KMS-11 (cell line): ENCODE data around the gene WDR4.
"Not testable (repeated sequence)": the region's sequence is repeated elsewhere in the genome, so short reads cannot be mapped to it uniquely, and the experiment has no call there.

Source experiments
- H2AFZ ChIP-seq: fragments of 200-600 bp; sonication (generic); 2 replicates; pipeline ENCODE4 v1.6.1; 2016; ENCODE audit warnings: antibody characterized with exemption, mixed run types, low read depth
- H3K27ac ChIP-seq: fragments of 200-600 bp; sonication (generic); 2 replicates; pipeline ENCODE4 v1.6.1; 2016; ENCODE audit warnings: mild to moderate bottlenecking, mixed run types
- H3K27me3 ChIP-seq: fragments of 200-600 bp; sonication (generic); 2 replicates; pipeline ENCODE4 v1.6.1; 2017; ENCODE audit warnings: mild to moderate bottlenecking, low read depth, mixed run types, moderate library complexity; ENCODE audit not compliant: insufficient read depth
- H3K36me3 ChIP-seq: fragments of 200-600 bp; sonication (generic); 2 replicates; pipeline ENCODE4 v1.6.1; 2017; ENCODE audit warnings: mild to moderate bottlenecking, mixed run types; ENCODE audit not compliant: insufficient read depth
- H3K4me1 ChIP-seq: fragments of 200-600 bp; sonication (generic); 2 replicates; pipeline ENCODE4 v1.6.1; 2016; ENCODE audit warnings: mild to moderate bottlenecking, low read depth, mixed run types; ENCODE audit not compliant: poor library complexity, severe bottlenecking
- H3K4me2 ChIP-seq: fragments of 200-600 bp; sonication (generic); 2 replicates; pipeline ENCODE4 v1.7.0; 2016; ENCODE audit warnings: mild to moderate bottlenecking, mixed run types
- H3K4me3 ChIP-seq: fragments of 200-600 bp; sonication (generic); IDR thresholded peaks from 2 replicates; pipeline ENCODE4 v1.6.1; 2017; ENCODE audit warnings: low read depth, low read length, mixed read lengths; ENCODE audit not compliant: insufficient read depth
- H3K79me2 ChIP-seq: fragments of 200-600 bp; sonication (generic); 2 replicates; pipeline ENCODE4 v1.6.1; 2016; ENCODE audit warnings: low read depth, mixed run types; ENCODE audit not compliant: insufficient read depth
- H3K9ac ChIP-seq: fragments of 200-600 bp; sonication (generic); 2 replicates; pipeline ENCODE4 v1.6.1; 2016; ENCODE audit warnings: mild to moderate bottlenecking, mixed run types
- H4K20me1 ChIP-seq: fragments of 200-600 bp; sonication (generic); 2 replicates; pipeline ENCODE4 v1.6.1; 2016; ENCODE audit warnings: mild to moderate bottlenecking, mixed run types; ENCODE audit not compliant: insufficient read depth
- CTCF ChIP-seq: fragments of 200-600 bp; sonication (generic); conservative IDR thresholded peaks from 2 replicates; pipeline ENCODE4 v1.6.1; 2017; ENCODE audit warnings: low read depth, mild to moderate bottlenecking, antibody characterized with exemption, low read length, moderate library complexity, mixed read lengths

WDR4 gene

GRCh38 chr21:42850866-42851391 is 28.4 kb downstream of the WDR4 start:
- H3K4me2 ChIP-seq, result no peak overlapping the region
- H3K27ac ChIP-seq, result no peak overlapping the region
- peak; percentile 27; the same call in 1 of the 2 replicates for TF ChIP-seq CTCF
- no peaks in the 10 kb centered on the region for H3K4me1 ChIP-seq
- no peak overlapping the region for H3K4me3 ChIP-seq
- H3K79me2 ChIP-seq, result peaks cover 22% of the 10 kb centered on the region; the same call in 1 of the 2 replicates
- no peak overlapping the region for H2AFZ ChIP-seq
- peaks cover 48% of the 10 kb centered on the region; the same call in 1 of the 2 replicates for H3K36me3 ChIP-seq
- peaks cover 4% of the 10 kb centered on the region; the same call in 1 of the 2 replicates for H4K20me1 ChIP-seq
- H3K27me3 ChIP-seq, result no peaks in the 10 kb centered on the region
- H3K9ac ChIP-seq, result no peak overlapping the region

GRCh38 chr21:42850463-42850862 is 28.9 kb downstream of the WDR4 start:
- no peak overlapping the region for H2AFZ ChIP-seq
- no peaks in the 10 kb centered on the region for H3K27me3 ChIP-seq
- no peak for TF ChIP-seq CTCF
- peaks cover 27% of the 10 kb centered on the region; the same call in 1 of the 2 replicates for H3K79me2 ChIP-seq
- H3K4me2 ChIP-seq, result no peak overlapping the region
- H3K9ac ChIP-seq, result no peak overlapping the region
- peaks cover 46% of the 10 kb centered on the region; the same call in 1 of the 2 replicates for H3K36me3 ChIP-seq
- H4K20me1 ChIP-seq, result peaks cover 4% of the 10 kb centered on the region; the same call in 1 of the 2 replicates
- no peak overlapping the region for H3K27ac ChIP-seq
- no peak overlapping the region for H3K4me3 ChIP-seq
- H3K4me1 ChIP-seq, result no peaks in the 10 kb centered on the region

- H2AFZ ChIP-seq, result no peak overlapping the region
- H3K36me3 ChIP-seq, result peaks cover 40% of the 10 kb centered on the region; the same call in 1 of the 2 replicates
- H4K20me1 ChIP-seq, result peaks cover 4% of the 10 kb centered on the region
- H3K9ac ChIP-seq, result no peak overlapping the region
- H3K27me3 ChIP-seq, result no peaks in the 10 kb centered on the region
- no peak for TF ChIP-seq CTCF
- H3K4me3 ChIP-seq, result no peak overlapping the region
- no peak overlapping the region for H3K4me2 ChIP-seq
- H3K4me1 ChIP-seq, result no peaks in the 10 kb centered on the region
- peaks cover 33% of the 10 kb centered on the region; the same call in 1 of the 2 replicates for H3K79me2 ChIP-seq
- no peak overlapping the region for H3K27ac ChIP-seq
These were observed 29.5 kb downstream of the WDR4 start for GRCh38 chr21:42849759-42850412.

GRCh38 chr21:42848932-42849758 is 30.2 kb downstream of the WDR4 start:
- H3K27me3 ChIP-seq, result no peaks in the 10 kb centered on the region
- H3K79me2 ChIP-seq, result peaks cover 35% of the 10 kb centered on the region; the same call in 1 of the 2 replicates
- no peaks in the 10 kb centered on the region for H3K4me1 ChIP-seq
- H3K27ac ChIP-seq, result no peak overlapping the region
- TF ChIP-seq CTCF, result no peak
- H2AFZ ChIP-seq, result no peak overlapping the region
- peaks cover 7% of the 10 kb centered on the region for H4K20me1 ChIP-seq
- H3K9ac ChIP-seq, result no peak overlapping the region
- no peak overlapping the region for H3K4me2 ChIP-seq
- peaks cover 33% of the 10 kb centered on the region; the same call in 1 of the 2 replicates for H3K36me3 ChIP-seq
- H3K4me3 ChIP-seq, result no peak overlapping the region

GRCh38 chr21:42848144-42848931 is 31.0 kb downstream of the WDR4 start:
- H3K4me1 ChIP-seq, H3K4me2 ChIP-seq, H3K9ac ChIP-seq, H2AFZ ChIP-seq, H3K27ac ChIP-seq, H3K27me3 ChIP-seq, H3K4me3 ChIP-seq: not testable (repeated sequence)
- H4K20me1 ChIP-seq, result peaks cover 12% of the 10 kb centered on the region
- H3K79me2 ChIP-seq, result peaks cover 42% of the 10 kb centered on the region; the same call in 1 of the 2 replicates
- peaks cover 25% of the 10 kb centered on the region; the same call in 1 of the 2 replicates for H3K36me3 ChIP-seq
